Measurements from ENCODE around the gene DCAF8.

Gene DCAF8

GRCh38 chr1:160197231-160197630, 65.1 kb downstream of the DCAF8 start:
- DNase-seq = peak; percentile 28

DNA sequence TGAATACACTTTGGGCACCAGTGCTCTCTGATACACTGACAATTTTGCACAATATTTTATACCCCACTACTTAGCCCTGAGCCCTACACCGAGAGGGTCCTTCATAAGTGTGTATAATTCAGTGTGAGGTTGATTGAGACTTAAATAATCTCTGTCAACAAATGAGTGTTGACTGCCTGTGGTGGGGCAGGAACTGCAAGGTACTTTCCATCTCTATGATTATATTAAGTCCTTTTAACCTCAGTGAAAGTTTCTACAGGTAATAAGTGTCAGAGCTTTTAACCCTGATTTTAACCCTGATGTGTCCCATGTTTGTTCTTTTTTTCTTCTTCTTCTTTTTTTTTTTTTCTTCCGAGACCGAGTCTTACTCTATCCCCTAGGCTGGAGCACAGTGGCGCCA, 66.2 kb downstream of the DCAF8 start:
- DNase-seq = no peak

DNA sequence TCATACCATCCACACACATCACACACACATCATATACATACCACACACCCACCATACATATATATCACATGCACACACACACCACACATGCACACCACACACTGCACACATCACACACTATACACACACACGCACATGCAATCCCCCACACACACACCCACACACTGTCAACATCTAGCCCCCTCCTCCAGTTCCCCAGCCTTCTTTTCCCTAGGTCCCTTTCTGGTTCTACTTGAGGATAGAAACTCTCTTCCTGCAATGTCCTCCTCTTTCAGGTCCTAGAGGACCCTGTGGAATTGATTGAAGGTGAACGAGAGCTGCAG, 67.7 kb downstream of the DCAF8 start:
- DNase-seq = no peak

GRCh38 chr1:160193832-160194736, 68.3 kb downstream of the DCAF8 start:
- no peak for DNase-seq

- peak; percentile 69 for DNase-seq
These were observed 69.1 kb downstream of the DCAF8 start for GRCh38 chr1:160193091-160193819.

DNA sequence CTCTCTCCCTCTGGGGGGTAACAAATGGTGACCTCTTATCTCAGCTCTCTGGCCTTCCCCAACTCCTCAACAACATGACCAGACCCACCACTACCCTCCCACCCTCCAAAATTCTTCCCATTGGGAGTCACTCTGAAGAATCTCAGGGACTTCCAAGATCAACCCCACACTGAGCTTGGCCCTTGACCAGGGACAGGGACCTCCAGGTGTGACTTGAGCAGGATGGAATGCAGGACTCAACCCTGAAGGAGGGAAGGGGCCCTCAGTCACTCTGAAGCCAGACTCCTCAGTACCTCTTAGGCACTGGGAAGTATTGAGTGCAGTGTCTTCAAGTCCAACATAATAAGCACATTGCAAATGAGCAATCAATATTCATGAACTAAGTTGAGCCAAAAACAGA, 70.1 kb downstream of the DCAF8 start:
- DNase-seq = no peak

GRCh38 chr1:160191756-160192155, 70.6 kb downstream of the DCAF8 start:
- no peak for DNase-seq

GRCh38 chr1:160189649-160190625, 72.4 kb downstream of the DCAF8 start, which contains the start of gene CASQ1:
CASQ1 (plus strand) TSS chr1:160190575; CDS start chr1:160190752, 177 bp downstream.
- DNase-seq = no peak

DNA sequence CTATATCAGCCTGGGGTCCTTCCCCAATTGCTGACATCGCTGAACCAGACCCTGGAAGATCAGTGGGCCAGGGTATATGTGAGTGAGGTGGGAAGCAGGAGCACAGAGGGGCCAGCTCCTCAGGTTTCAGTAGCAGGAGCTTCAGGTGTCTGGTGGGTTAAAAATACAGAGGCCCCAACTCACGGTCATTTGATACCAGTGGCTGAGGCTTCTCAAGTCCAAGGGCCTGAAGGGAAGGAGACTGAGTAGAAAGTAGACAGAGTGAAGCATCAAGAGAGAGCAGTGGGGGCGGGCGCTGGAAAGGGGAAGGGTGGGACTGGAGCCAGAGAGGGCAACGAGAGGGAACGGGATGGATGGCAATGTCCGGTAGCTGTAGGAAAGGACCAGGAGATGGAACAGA, 74.0 kb downstream of the DCAF8 start:
- DNase-seq = no peak

DNA sequence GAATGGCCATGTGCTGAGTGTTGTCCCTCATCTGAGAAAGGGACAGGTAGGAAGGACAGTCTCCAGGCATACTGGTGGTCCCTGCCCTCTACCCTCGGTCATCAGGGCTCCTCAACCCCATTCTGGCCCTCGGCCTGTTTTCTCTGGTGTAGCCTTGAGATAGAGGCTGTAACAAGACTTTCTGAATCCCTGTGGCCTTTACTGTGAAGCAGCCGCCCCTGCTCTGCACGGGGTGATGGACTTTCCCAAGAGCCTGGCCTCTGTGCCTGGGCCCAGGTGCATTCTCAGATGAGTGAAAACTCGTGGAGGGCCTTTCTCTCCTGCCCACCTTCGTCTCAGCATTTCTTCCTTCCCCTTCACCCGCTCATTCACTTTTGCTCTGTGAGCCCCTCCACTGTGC, 74.9 kb downstream of the DCAF8 start:
- DNase-seq = no peak

GRCh38 chr1:160186729-160187128, 75.6 kb downstream of the DCAF8 start:
- no peak for DNase-seq

- DNase-seq = no peak
These were observed 76.1 kb downstream of the DCAF8 start for GRCh38 chr1:160186246-160186645.

GRCh38 chr1:160179336-160179735, 83.0 kb downstream of the DCAF8 start:
- no peak for DNase-seq

- DNase-seq = no peak
These were observed 83.6 kb downstream of the DCAF8 start for GRCh38 chr1:160178731-160179130.

DNA sequence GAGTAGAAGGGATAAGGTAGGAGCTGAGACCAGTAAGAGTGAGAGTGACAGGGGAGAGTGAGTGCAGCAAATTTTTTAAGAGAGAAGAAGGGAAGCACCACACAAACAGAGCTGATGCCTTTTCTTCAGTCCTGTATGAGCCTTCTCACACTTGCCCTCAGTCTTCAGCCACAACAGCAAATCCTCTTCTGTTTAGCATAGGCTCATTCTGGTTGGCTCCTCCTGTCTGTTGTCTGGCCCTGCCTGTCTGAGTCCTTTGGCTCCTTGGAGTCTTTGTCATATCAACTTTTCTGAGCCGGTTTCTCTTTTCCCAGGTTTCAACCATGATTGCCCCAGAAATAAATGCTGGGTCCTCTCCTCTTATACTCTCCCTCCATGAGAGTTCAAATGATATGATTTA, 84.7 kb downstream of the DCAF8 start:
- DNase-seq = no peak

GRCh38 chr1:160177231-160177630, 85.1 kb downstream of the DCAF8 start:
- DNase-seq = no peak

GRCh38 chr1:160171980-160172379, 90.4 kb downstream of the DCAF8 start:
- no peak for DNase-seq

GRCh38 chr1:160171354-160171753, 91.0 kb downstream of the DCAF8 start:
- no peak for DNase-seq

- no peak for DNase-seq
These were observed 92.6 kb downstream of the DCAF8 start for GRCh38 chr1:160169553-160170399.

GRCh38 chr1:160168609-160169369, 93.6 kb downstream of the DCAF8 start:
- DNase-seq = no peak

- DNase-seq = no peak
These were observed 94.3 kb downstream of the DCAF8 start for GRCh38 chr1:160168016-160168415.
